Measurements from ENCODE around the gene BBLN. TPM values are rescaled to one million over a fixed set of nuclear protein-coding genes. Genes with fewer than 3 reads are reported as not detected.

Gene BBLN
- total and polyA plus RNA-seq, 5 donors from 2014 or later: 70.9 to 176 (median 117) TPM

DNA sequence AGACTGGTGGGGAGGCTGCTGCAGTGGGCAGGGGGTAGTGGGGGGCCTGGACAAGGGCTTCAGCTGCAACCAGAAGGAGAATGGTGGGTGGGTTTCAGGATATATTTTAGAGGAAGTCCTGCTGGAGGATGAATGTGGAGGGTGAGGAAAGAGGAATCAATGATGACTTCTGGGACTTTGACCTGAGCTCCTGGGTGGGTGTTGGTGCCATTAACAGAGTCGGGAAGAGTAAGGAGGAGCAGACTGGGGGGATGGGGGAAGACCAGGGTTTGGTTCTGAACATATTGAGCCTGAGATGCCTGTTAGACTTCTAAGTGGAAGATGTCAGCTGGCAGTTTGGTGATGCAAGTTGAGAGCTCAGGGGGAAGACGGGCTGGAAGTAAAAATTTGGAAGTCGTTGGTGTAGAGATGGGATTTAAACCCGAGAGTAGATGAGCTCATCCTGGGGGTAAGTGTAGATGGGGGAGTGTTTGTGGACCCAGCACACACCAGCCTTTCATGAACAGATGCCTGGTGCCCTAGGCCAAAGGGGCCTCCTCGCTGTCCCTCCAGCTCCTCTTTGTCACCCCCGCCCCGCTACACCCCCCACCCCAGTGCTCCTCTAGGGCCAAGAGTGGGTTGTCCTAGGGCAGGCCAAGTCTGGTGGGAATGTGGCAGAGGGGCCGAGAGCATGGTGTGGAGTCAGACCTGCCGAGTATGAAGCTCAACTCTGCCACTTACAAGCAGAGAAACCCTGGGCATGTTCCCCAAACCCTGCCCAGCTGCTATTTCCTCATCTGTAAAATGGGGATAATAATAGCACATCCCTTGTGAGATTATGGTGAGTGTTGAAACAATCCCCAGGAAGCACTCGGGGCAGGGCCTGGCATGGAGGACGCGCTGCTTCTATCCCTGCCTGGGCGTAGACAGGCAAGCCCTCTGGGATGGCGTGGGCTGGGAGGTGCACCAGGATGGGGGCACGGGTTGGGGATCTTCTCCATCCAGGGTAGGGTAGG is 47.1 kb downstream of the BBLN start:
- no peak overlapping the region for H3K4me3 ChIP-seq (ENCODE audit: low read depth, low read length)
- H3K4me1 ChIP-seq (ENCODE audit: control insufficient read depth, insufficient read depth, low read length, poor library complexity, severe bottlenecking): peaks cover 16% of the 10 kb centered on the region
- H3K4me3 Mint-ChIP-seq: peak overlapping the region in 1 of 4 donors; percentile 30
- peaks cover 2 to 17% (median 6%) of the 10 kb centered on the region in 4 donors for H3K4me1 Mint-ChIP-seq
- no peaks in the 10 kb centered on the region for H3K36me3 ChIP-seq (ENCODE audit: control insufficient read depth, insufficient read depth, low read length)
- no peaks in the 10 kb centered on the region for H3K36me3 Mint-ChIP-seq
- peaks cover 2% of the 10 kb centered on the region for H3K27me3 ChIP-seq (ENCODE audit: control insufficient read depth, insufficient read depth, low read length)
- H3K27me3 Mint-ChIP-seq: peaks cover 60% of the 10 kb centered on the region
- DNase-seq (no peak), ATAC-seq (ENCODE audit: low read depth in 2 of 2) (no peak)
- H3K27ac ChIP-seq (ENCODE audit: insufficient read depth, low read length, poor library complexity, severe bottlenecking): no peak overlapping the region
- H3K27ac Mint-ChIP-seq: no peak overlapping the region
- no peaks in the 10 kb centered on the region for H3K9me3 Mint-ChIP-seq
- no peaks in the 10 kb centered on the region for H3K9me3 ChIP-seq (ENCODE audit: control insufficient read depth in 2 of 2, low read length in 2 of 2)

GRCh38 chr9:128208386-128208785 is 48.3 kb downstream of the BBLN start:
- H3K4me1 ChIP-seq (ENCODE audit: control insufficient read depth, insufficient read depth, low read length, poor library complexity, severe bottlenecking): peaks cover 11% of the 10 kb centered on the region
- ATAC-seq (ENCODE audit: low read depth in 2 of 2): no peak
- no peaks in the 10 kb centered on the region for H3K9me3 Mint-ChIP-seq
- no peaks in the 10 kb centered on the region for H3K9me3 ChIP-seq (ENCODE audit: control insufficient read depth in 2 of 2, low read length in 2 of 2)
- no peaks in the 10 kb centered on the region for H3K36me3 ChIP-seq (ENCODE audit: control insufficient read depth, insufficient read depth, low read length)
- peaks cover 2% of the 10 kb centered on the region for H3K27me3 ChIP-seq (ENCODE audit: control insufficient read depth, insufficient read depth, low read length)
- peaks cover 58% of the 10 kb centered on the region for H3K27me3 Mint-ChIP-seq
- peaks cover 0 to 12% (median 0%) of the 10 kb centered on the region in 4 donors for H3K4me1 Mint-ChIP-seq
- no peak overlapping the region for H3K4me3 Mint-ChIP-seq
- no peak overlapping the region for H3K27ac Mint-ChIP-seq
- no peaks in the 10 kb centered on the region for H3K36me3 Mint-ChIP-seq
- no peak for DNase-seq
- no peak overlapping the region for H3K4me3 ChIP-seq (ENCODE audit: low read depth, low read length)
- no peak overlapping the region for H3K27ac ChIP-seq (ENCODE audit: insufficient read depth, low read length, poor library complexity, severe bottlenecking)

- no peaks in the 10 kb centered on the region for H3K9me3 Mint-ChIP-seq
- no peak overlapping the region for H3K4me3 Mint-ChIP-seq
- no peaks in the 10 kb centered on the region for H3K36me3 Mint-ChIP-seq
- Histone ChIP-seq H3K27me3 (ENCODE audit: control insufficient read depth, insufficient read depth, low read length) (peaks cover 2% of the 10 kb centered on the region), H3K27ac (ENCODE audit: insufficient read depth, low read length, poor library complexity, severe bottlenecking) (no peak overlapping the region), H3K4me1 (ENCODE audit: control insufficient read depth, insufficient read depth, low read length, poor library complexity, severe bottlenecking) (peaks cover 3% of the 10 kb centered on the region), H3K4me3 (ENCODE audit: low read depth, low read length) (no peak overlapping the region), H3K9me3 (ENCODE audit: control insufficient read depth in 2 of 2, low read length in 2 of 2) (no peaks in the 10 kb centered on the region), H3K36me3 (ENCODE audit: control insufficient read depth, insufficient read depth, low read length) (no peaks in the 10 kb centered on the region)
- ATAC-seq (ENCODE audit: low read depth in 2 of 2) (no peak), DNase-seq (no peak)
- no peak overlapping the region for H3K27ac Mint-ChIP-seq
- H3K4me1 Mint-ChIP-seq: peaks cover 0 to 8% (median 0%) of the 10 kb centered on the region in 4 donors
- H3K27me3 Mint-ChIP-seq: peaks cover 56% of the 10 kb centered on the region
These were observed 49.0 kb downstream of the BBLN start for GRCh38 chr9:128208946-128209669.

- Histone ChIP-seq H3K27ac (ENCODE audit: insufficient read depth, low read length, poor library complexity, severe bottlenecking) (no peak overlapping the region), H3K4me1 (ENCODE audit: control insufficient read depth, insufficient read depth, low read length, poor library complexity, severe bottlenecking) (no peaks in the 10 kb centered on the region), H3K9me3 (ENCODE audit: control insufficient read depth in 2 of 2, low read length in 2 of 2) (no peaks in the 10 kb centered on the region), H3K4me3 (ENCODE audit: low read depth, low read length) (no peak overlapping the region), H3K36me3 (ENCODE audit: control insufficient read depth, insufficient read depth, low read length) (no peaks in the 10 kb centered on the region), H3K27me3 (ENCODE audit: control insufficient read depth, insufficient read depth, low read length) (no peaks in the 10 kb centered on the region)
- DNase-seq (no peak), ATAC-seq (ENCODE audit: low read depth in 2 of 2) (no peak)
- Mint-ChIP-seq H3K27me3 (peaks cover 36% of the 10 kb centered on the region), H3K9me3 (peaks cover 0 to 1% (median 0%) of the 10 kb centered on the region in 7 donors), H3K27ac (no peak overlapping the region), H3K4me3 (no peak overlapping the region), H3K4me1 (no peaks in the 10 kb centered on the region), H3K36me3 (no peaks in the 10 kb centered on the region)
These were observed 51.3 kb downstream of the BBLN start for GRCh38 chr9:128211186-128211980.

DNA sequence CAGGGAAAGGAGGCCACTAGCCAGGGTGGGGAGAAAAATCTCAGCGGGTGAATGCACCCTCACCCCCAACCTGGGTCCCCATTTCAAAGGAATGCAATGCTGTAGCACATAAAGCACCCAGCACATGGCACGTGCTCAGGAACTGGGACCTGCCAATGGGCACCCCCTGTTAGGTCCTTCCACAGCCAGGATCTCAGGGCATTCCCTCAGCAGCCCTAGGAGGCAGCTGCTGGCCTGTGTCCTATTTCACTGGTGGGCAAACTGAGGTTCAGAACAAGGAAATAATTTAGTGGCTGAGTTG is 51.9 kb downstream of the BBLN start:
- Mint-ChIP-seq H3K4me3 (no peak overlapping the region), H3K4me1 (no peaks in the 10 kb centered on the region), H3K9me3 (peaks cover 0 to 1% (median 0%) of the 10 kb centered on the region in 7 donors), H3K27me3 (peaks cover 37% of the 10 kb centered on the region), H3K27ac (peak overlapping the region in 1 of 3 donors; percentile 8), H3K36me3 (no peaks in the 10 kb centered on the region)
- no peaks in the 10 kb centered on the region for H3K4me1 ChIP-seq (ENCODE audit: control insufficient read depth, insufficient read depth, low read length, poor library complexity, severe bottlenecking)
- no peaks in the 10 kb centered on the region for H3K36me3 ChIP-seq (ENCODE audit: control insufficient read depth, insufficient read depth, low read length)
- H3K4me3 ChIP-seq (ENCODE audit: low read depth, low read length): no peak overlapping the region
- ATAC-seq (ENCODE audit: low read depth in 2 of 2) (no peak), DNase-seq (no peak)
- no peak overlapping the region for H3K27ac ChIP-seq (ENCODE audit: insufficient read depth, low read length, poor library complexity, severe bottlenecking)
- H3K27me3 ChIP-seq (ENCODE audit: control insufficient read depth, insufficient read depth, low read length): no peaks in the 10 kb centered on the region
- H3K9me3 ChIP-seq (ENCODE audit: control insufficient read depth in 2 of 2, low read length in 2 of 2): no peaks in the 10 kb centered on the region

Other genes with a start within 250 kb of the BBLN start
- 31.6 TPM for gene ST6GALNAC4, start 243.2 kb upstream of the BBLN start, total RNA-seq
- 10 to 100 TPM; 23.1 to 23.8 (median 23.7) TPM for gene ST6GALNAC4, start 243.2 kb upstream of the BBLN start, polyA plus RNA-seq
- gene PIP5KL1, start 229.5 kb upstream of the BBLN start, total RNA-seq: 3.3 TPM
- 1 to 10 TPM in 1 of 4 donors, under 1 TPM in 2, not detected in 1; 0.22 to 1.1 (median 0.81) TPM for gene PIP5KL1, start 229.5 kb upstream of the BBLN start, polyA plus RNA-seq
- gene DPM2, start 222.4 kb upstream of the BBLN start, total RNA-seq: 35.7 TPM
- 10 to 100 TPM; 27.5 to 30.6 (median 29.7) TPM for gene DPM2, start 222.4 kb upstream of the BBLN start, polyA plus RNA-seq
- gene EEIG1, start 179.3 kb upstream of the BBLN start, total RNA-seq: 402 TPM
- 100 to 1,000 TPM; 140 to 190 (median 177) TPM for gene EEIG1, start 179.3 kb upstream of the BBLN start, polyA plus RNA-seq
- gene NAIF1, start 92.9 kb upstream of the BBLN start, total RNA-seq: 16.8 TPM
- gene NAIF1, start 92.9 kb upstream of the BBLN start, polyA plus RNA-seq: 10 to 100 TPM in 3 of 4 donors, 1 to 10 TPM in 1; 7.8 to 14.7 (median 12.3) TPM
- gene SLC25A25, start 92.0 kb upstream of the BBLN start, total RNA-seq: 13.8 TPM
- 10 to 100 TPM; 11.3 to 12.0 (median 11.7) TPM for gene SLC25A25, start 92.0 kb upstream of the BBLN start, polyA plus RNA-seq
- gene PTGES2, start 32.5 kb upstream of the BBLN start, total RNA-seq: 48.6 TPM
- 10 to 100 TPM; 33.8 to 39.1 (median 37.6) TPM for gene PTGES2, start 32.5 kb upstream of the BBLN start, polyA plus RNA-seq
- gene LCN2, start 10.8 kb upstream of the BBLN start, total RNA-seq: 0.94 TPM
- not detected for gene LCN2, start 10.8 kb upstream of the BBLN start, polyA plus RNA-seq
- 128 TPM for gene CIZ1, start 31.3 kb downstream of the BBLN start, total RNA-seq
- 1 to 10 TPM; 7.2 to 9.3 (median 8.0) TPM for gene CIZ1, start 31.3 kb downstream of the BBLN start, polyA plus RNA-seq
- 1.5 TPM for gene DNM1, start 43.1 kb downstream of the BBLN start, total RNA-seq
- gene DNM1, start 43.1 kb downstream of the BBLN start, polyA plus RNA-seq: not detected
- gene GOLGA2, start 115.7 kb downstream of the BBLN start, total RNA-seq: 55.8 TPM
- 1 to 10 TPM; 3.7 to 5.0 (median 4.1) TPM for gene GOLGA2, start 115.7 kb downstream of the BBLN start, polyA plus RNA-seq
- 10.6 TPM for gene SWI5, start 116.0 kb downstream of the BBLN start, total RNA-seq
- gene SWI5, start 116.0 kb downstream of the BBLN start, polyA plus RNA-seq: 10 to 100 TPM; 19.8 to 27.1 (median 22.5) TPM
- gene TRUB2, start 162.2 kb downstream of the BBLN start, total RNA-seq: 8.2 TPM
- 10 to 100 TPM; 21.7 to 26.8 (median 24.3) TPM for gene TRUB2, start 162.2 kb downstream of the BBLN start, polyA plus RNA-seq
- 30.4 TPM for gene COQ4, start 162.6 kb downstream of the BBLN start, total RNA-seq
- 10 to 100 TPM; 30.4 to 41.3 (median 33.8) TPM for gene COQ4, start 162.6 kb downstream of the BBLN start, polyA plus RNA-seq
- 8.6 TPM for gene SLC27A4, start 180.3 kb downstream of the BBLN start, total RNA-seq
- 1 to 10 TPM; 5.5 to 8.7 (median 6.4) TPM for gene SLC27A4, start 180.3 kb downstream of the BBLN start, polyA plus RNA-seq
- gene URM1, start 211.1 kb downstream of the BBLN start, total RNA-seq: 46.2 TPM
- 10 to 100 TPM; 47.4 to 60.7 (median 53.2) TPM for gene URM1, start 211.1 kb downstream of the BBLN start, polyA plus RNA-seq